ENCODE data around the gene TMA7. TPM values are rescaled to one million over a fixed set of nuclear protein-coding genes. Genes with fewer than 3 reads are reported as not detected.

The TMA7 gene
- total and polyA plus RNA-seq, 2 donors (not counting 3 experiments of a cell fraction or from before 2014, with no cell fraction given): 137 to 306 TPM

GRCh38 chr3:48394391-48394790 lies 45.7 kb upstream of the TMA7 start:
- dilution Hi-C loops (cut with MboI; ENCODE audit: extremely low pct_ligation_motif_present, low sequenced_read_pairs): no loop called here
- ChIA-PET POLR2A (no interaction called here), CTCF (interaction anchor here (3.4 kb wide), 1 partner anchor 42 kb away, joined by 25 read pairs; no protein-coding TSS in a partner anchor)
- Histone ChIP-seq H3K36me3 (ENCODE audit: control insufficient read depth in 2 of 2, extremely low read depth in 1 of 2, insufficient read depth in 2 of 2, low read length in 2 of 2) (no peaks in the 10 kb centered on the region), H3K9me1 (replicated peaks; ENCODE audit: control insufficient read depth, extremely low read depth, insufficient read depth, low read length) (no peaks in the 10 kb centered on the region), H4K20me1 (replicated peaks; ENCODE audit: control insufficient read depth, extremely low read depth, insufficient read depth, low read length) (no peaks in the 10 kb centered on the region), H3K4me2 (ENCODE audit: insufficient read depth, low read length) (no peak overlapping the region), H3K27ac (ENCODE audit: insufficient read depth, low read depth, low read length) (no peak overlapping the region), H2AFZ (ENCODE audit: low read depth, low read length) (no peak overlapping the region), H3K79me2 (ENCODE audit: control insufficient read depth, insufficient read depth, low read length) (no peaks in the 10 kb centered on the region), H3K4me3 (replicated peaks in 1 of 3; ENCODE audit: insufficient read depth in 1 of 3, low read depth in 1 of 3, low read length in 3 of 3) (no peak overlapping the region), H3K9me3 (replicated peaks; ENCODE audit: control insufficient read depth, insufficient read depth, low read length) (no peaks in the 10 kb centered on the region), H3K9ac (replicated peaks; ENCODE audit: extremely low read depth, insufficient read depth, low read length) (no peak overlapping the region), H3K4me1 (ENCODE audit: control insufficient read depth, extremely low read depth, insufficient read depth, low read length) (no peaks in the 10 kb centered on the region), H3K27me3 (ENCODE audit: control insufficient read depth in 2 of 2, insufficient read depth in 2 of 2, low read length in 2 of 2) (peaks cover 10 to 18% of the 10 kb centered on the region in 2 experiments)
- DNase-seq (ENCODE audit: low read depth, low spot score) (no peak), FAIRE-seq (no peak)
- BruUV-seq (replicated peaks): no TSS peak
- intact Hi-C loops (cut with micrococcal nuclease): no loop called here
- TF ChIP-seq POLR2AphosphoS5 (IDR thresholded peaks at IDR 0.05; ENCODE audit: insufficient read depth, low read depth, low read length) (no peak), GATA2 (IDR thresholded peaks at IDR 0.05; ENCODE audit: insufficient read depth, insufficient read length, low read depth, low read length) (no peak), POLR2A (IDR thresholded peaks at IDR 0.05; ENCODE audit: low read depth, low read length) (no peak), FOS (IDR thresholded peaks at IDR 0.05; ENCODE audit: borderline replicate concordance, insufficient read depth, low read length) (no peak), MAX (IDR thresholded peaks at IDR 0.05; ENCODE audit: insufficient read depth, insufficient read length) (no peak), MYC (IDR thresholded peaks at IDR 0.05; ENCODE audit: low read depth, low read length) (no peak), EZH2 (IDR thresholded peaks at IDR 0.05; ENCODE audit: borderline replicate concordance, low read depth, low read length, severe bottlenecking) (no peak), CTCF (IDR thresholded peaks at IDR 0.05; ENCODE audit: extremely low read depth in 1 of 2, insufficient read depth in 1 of 2, low read depth in 1 of 2, low read length in 2 of 2) (no peak), JUN (IDR thresholded peaks at IDR 0.05; ENCODE audit: borderline replicate concordance, insufficient read depth, insufficient read length, low read depth) (no peak)

Measured in endothelial cell of umbilical vein (primary cell).